HG02885 (cell line): ENCODE results near the gene USP38.
"Not testable (repeated sequence)": the region's sequence is repeated elsewhere in the genome, so short reads cannot be mapped to it uniquely, and the experiment has no call there.

Source experiments
- ATAC-seq: cut with Tn5 transposase; IDR thresholded peaks from one replicate; pipeline ENCODE4 v1.9.1; 2021; ENCODE audit warnings: mild to moderate bottlenecking; ENCODE audit not compliant: unreplicated experiment, poor library complexity

The USP38 gene

DNA sequence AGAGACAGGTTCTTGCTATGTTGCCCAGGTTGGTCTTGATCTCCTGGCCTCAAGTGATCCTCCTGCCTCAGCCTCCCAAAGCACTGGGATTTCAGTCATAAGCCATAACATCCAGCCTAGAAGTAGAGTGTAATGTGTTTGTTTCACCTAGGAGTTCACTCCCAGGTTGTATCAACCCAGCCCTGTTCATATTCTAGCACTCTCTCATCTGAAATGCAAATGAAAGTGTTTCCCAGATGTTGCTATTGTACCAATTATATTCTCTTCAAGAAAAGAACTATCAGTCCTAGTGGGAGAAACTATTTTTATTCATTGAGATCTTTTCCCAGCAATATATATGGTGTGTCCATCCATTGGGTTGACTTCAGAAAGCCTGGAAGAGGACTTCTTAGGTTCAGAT lies 72.6 kb downstream of the USP38 start:
- ATAC-seq, result no peak

DNA sequence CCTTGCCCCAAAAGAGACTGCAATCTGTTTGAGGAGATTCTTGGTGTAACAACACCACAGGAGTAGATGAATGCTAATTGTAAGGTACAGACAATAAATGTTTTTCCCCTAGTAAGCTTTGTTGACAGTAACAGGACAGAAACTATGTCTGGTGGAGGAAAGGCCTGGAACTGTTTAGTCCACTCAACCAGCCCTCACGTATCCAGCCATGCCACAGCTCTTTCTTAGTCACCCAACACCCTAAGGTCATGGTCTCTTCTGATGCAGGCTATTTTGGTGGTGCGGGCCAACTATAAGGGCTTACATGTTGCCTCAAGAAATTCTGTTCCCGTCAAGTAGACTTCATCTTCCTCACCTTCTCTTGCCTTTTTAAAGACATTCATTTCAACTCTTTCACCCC lies 76.0 kb downstream of the USP38 start:
- ATAC-seq, result no peak

DNA sequence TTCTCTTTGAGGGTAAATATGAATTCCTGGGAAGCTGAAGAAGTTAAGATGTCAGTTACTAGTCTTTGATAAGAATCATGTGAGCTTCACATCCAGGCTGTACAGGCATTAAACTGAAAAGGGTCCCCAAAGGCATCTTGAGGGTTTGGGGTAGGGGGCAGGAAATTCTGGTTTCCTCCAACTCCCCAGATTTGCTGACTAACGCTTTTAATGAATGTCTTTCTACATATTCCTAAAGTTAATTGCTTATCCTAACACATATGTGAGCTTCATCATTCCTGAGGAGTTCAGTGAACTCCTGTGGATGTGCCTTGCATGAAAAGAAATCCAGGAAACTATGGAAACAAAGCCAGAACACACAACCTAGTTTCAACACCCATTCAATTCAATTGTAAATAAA lies 78.1 kb downstream of the USP38 start:
- no peak for ATAC-seq

DNA sequence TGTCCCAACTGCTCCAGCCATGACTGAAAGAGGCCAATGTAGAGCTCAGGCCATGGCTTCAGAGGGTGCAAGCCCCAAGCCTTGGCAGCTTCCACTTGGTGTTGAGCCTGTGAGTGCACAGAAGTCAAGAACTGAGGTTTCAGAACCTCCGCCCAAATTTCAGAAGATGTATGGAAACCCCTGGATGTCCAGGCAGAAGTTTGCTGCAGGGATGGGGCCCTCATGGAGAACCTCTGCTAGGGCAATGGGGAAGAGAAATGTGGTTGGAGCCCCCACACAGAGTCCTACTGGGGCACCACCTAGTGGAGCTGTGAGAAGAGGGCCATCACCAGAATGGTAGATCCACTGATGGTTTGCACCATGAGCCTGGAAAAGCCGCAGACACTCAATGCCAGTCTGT lies 83.0 kb downstream of the USP38 start:
- not testable (repeated sequence) for ATAC-seq

DNA sequence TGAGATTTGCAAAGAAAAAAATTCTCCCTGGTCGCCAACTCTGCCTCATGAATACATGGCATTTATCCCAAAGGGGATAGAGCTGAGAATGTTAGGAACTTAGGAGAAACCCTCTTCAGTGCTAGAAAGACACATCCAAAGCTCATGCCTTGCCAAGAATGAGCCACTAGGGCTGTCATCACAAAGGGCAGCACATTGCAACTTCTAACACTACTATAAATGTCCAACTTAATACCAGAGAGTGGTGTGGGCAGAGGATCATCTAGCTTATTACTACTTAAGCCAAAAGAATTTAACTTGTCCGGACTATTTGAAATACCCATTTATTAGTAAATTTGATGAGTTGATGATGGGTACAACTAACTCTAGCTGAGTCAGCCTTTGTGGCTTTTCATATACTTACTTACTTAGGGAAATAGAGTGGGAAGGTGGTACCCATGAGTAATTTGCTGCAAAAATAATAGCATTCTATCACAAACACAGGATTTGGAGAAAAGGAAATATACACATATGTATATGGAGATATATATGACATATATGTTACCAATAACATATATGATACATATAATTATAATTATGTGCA lies 85.6 kb downstream of the USP38 start:
- no peak for ATAC-seq
